GM12878 (cell line): ENCODE data around the gene HGS. TPM values are rescaled to one million over a fixed set of nuclear protein-coding genes. Genes with fewer than 3 reads are reported as not detected.

Experiments used
- ATAC-seq: fragments of 200-7000 bp; cut with Tn5 transposase; 3 replicates; pipeline ENCODE4 v1.9.1; 2020; ENCODE audit warnings: mild to moderate bottlenecking, moderate library complexity
- BruUV-seq: library from RNA; stranded (reverse); fragments of 400-500 nt; replicated peaks from 2 replicates; lab custom pipeline; 2021; lab: Mats Ljungman, UMichigan
- CTCF ChIA-PET: fragments of 300-600 bp; sonication (Branson Sonifier 250); formaldehyde crosslinking; extraction: SDS; loops from one replicate; lab custom pipeline; 2021; ENCODE audit warnings: inconsistent platforms; lab: Yijun Ruan, JAX
- POLR2A ChIA-PET: fragments of 350-600 bp; formaldehyde crosslinking; extraction: SDS; loops from one replicate; lab custom pipeline; 2021; ENCODE audit warnings: inconsistent platforms; lab: Charles Lee
- RAD21 ChIA-PET: fragments of 300-600 bp; sonication (Branson Sonifier 250); formaldehyde crosslinking; loops from one replicate; lab custom pipeline; 2023; ENCODE audit warnings: antibody characterized with exemption; ENCODE audit not compliant: unreplicated experiment; lab: Charles Lee
- SMC1A ChIA-PET: fragments of 300-600 bp; sonication (Branson Sonifier 250); formaldehyde crosslinking; loops from one replicate; lab custom pipeline; 2023; ENCODE audit not compliant: unreplicated experiment, uncharacterized antibody; lab: Charles Lee
- DNase-seq: peaks from one replicate; pipeline ENCODE4 v3.0.0-alpha.2; 2011; ENCODE audit warnings: low read depth, low spot score
- FAIRE-seq: peaks from 3 replicates; lab custom pipeline; 2011; peaks lifted over from hg19 to GRCh38; lab: Jason Lieb, UNC
- H2AFZ ChIP-seq: 2 replicates; pipeline ENCODE4 v1.6.0; 2011; ENCODE audit warnings: low read depth, low read length, control low read depth; ENCODE audit not compliant: control insufficient read depth
- H3K27ac ChIP-seq: 2 replicates; pipeline ENCODE4 v1.5.1; 2011; ENCODE audit warnings: control low read depth; ENCODE audit not compliant: control insufficient read depth, insufficient read depth
- H3K27me3 ChIP-seq, 2 experiments: replicated peaks in 1 of 2; 2 replicates each; pipeline versions ENCODE4 v1.6.0 to v1.6.1; 2011; ENCODE audit warnings: low read length in 1 of 2; ENCODE audit not compliant: control insufficient read depth in 2 of 2, insufficient read depth in 2 of 2
- H3K36me3 ChIP-seq, 2 experiments: 2 replicates each; pipeline ENCODE4 v1.5.1; 2011; ENCODE audit warnings: low read length in 1 of 2; ENCODE audit not compliant: control insufficient read depth in 2 of 2, insufficient read depth in 2 of 2
- H3K4me1 ChIP-seq: 2 replicates; pipeline ENCODE4 v1.6.1; 2011; ENCODE audit warnings: mild to moderate bottlenecking, low read length, moderate library complexity, mixed read lengths; ENCODE audit not compliant: control insufficient read depth, insufficient read depth
- H3K4me2 ChIP-seq: 2 replicates; pipeline ENCODE4 v1.6.0; 2011; ENCODE audit warnings: control low read depth; ENCODE audit not compliant: control insufficient read depth, insufficient read depth
- H3K4me3 ChIP-seq: fragments of 200-600 bp; sonication (generic); 2 replicates; pipeline ENCODE4 v1.5.1; 2016
- H3K79me2 ChIP-seq: 2 replicates; pipeline ENCODE4 v1.6.0; 2011; ENCODE audit warnings: low read length; ENCODE audit not compliant: control insufficient read depth, insufficient read depth
- H3K9ac ChIP-seq: 2 replicates; pipeline ENCODE4 v1.8.0; 2011; ENCODE audit warnings: low read length, control low read depth, mixed read lengths; ENCODE audit not compliant: control insufficient read depth, insufficient read depth
- H3K9me3 ChIP-seq: replicated peaks from 3 replicates; pipeline ENCODE4 v1.5.1; 2011; ENCODE audit warnings: mild to moderate bottlenecking, low read length; ENCODE audit not compliant: control insufficient read depth, insufficient read depth
- H4K20me1 ChIP-seq: 2 replicates; pipeline ENCODE4 v1.6.0; 2011; ENCODE audit not compliant: control insufficient read depth, insufficient read depth
- EGR1 ChIP-seq, 2 experiments: IDR thresholded peaks; 1 replicate in 1 of 2; 2 replicates in 1 of 2; pipeline ENCODE4 v1.6.1; 2011 to 2012; ENCODE audit warnings: low read depth in 2 of 2, low read length in 2 of 2, borderline replicate concordance in 1 of 2, mild to moderate bottlenecking in 1 of 2, moderate library complexity in 1 of 2
- ELK1 ChIP-seq: IDR thresholded peaks from 2 replicates; pipeline ENCODE4 v1.6.1; 2012; ENCODE audit warnings: low read depth, low read length, improper control_type of control experiment
- JUND ChIP-seq: IDR thresholded peaks from 2 replicates; pipeline ENCODE4 v1.6.1; 2012; ENCODE audit warnings: low read depth, mild to moderate bottlenecking, low read length, improper control_type of control experiment, moderate library complexity
- MAX ChIP-seq: IDR thresholded peaks from 2 replicates; pipeline ENCODE4 v1.6.1; 2012; ENCODE audit warnings: low read depth, low read length, improper control_type of control experiment
- MEF2B ChIP-seq: fragments of 450-650 bp; IDR thresholded peaks from 2 replicates; pipeline ENCODE4 v1.6.1; 2018; ENCODE audit warnings: mild to moderate bottlenecking, moderate library complexity; ENCODE audit not compliant: partially characterized antibody, poor library complexity, severe bottlenecking
- MTA3 ChIP-seq: IDR thresholded peaks from 2 replicates; pipeline ENCODE4 v1.6.1; 2012; ENCODE audit warnings: low read length, inconsistent platforms, borderline replicate concordance
- NFYA ChIP-seq: IDR thresholded peaks from 2 replicates; pipeline ENCODE4 v1.6.1; 2011; ENCODE audit warnings: low read depth, mild to moderate bottlenecking, low read length, improper control_type of control experiment, borderline replicate concordance
- NKRF ChIP-seq: fragments of 450-650 bp; conservative IDR thresholded peaks from 2 replicates; pipeline ENCODE4 v1.6.1; 2017; ENCODE audit warnings: mild to moderate bottlenecking, moderate library complexity
- RB1 ChIP-seq: fragments of 450-650 bp; formaldehyde crosslinking; IDR thresholded peaks from 2 replicates; pipeline ENCODE4 v1.6.1; 2017; ENCODE audit warnings: mild to moderate bottlenecking, borderline replicate concordance
- SMAD1 ChIP-seq: fragments of 450-650 bp; IDR thresholded peaks from 2 replicates; pipeline ENCODE4 v1.6.1; 2018; ENCODE audit warnings: mild to moderate bottlenecking, low read depth; ENCODE audit not compliant: partially characterized antibody
- SMAD5 ChIP-seq: IDR thresholded peaks from 2 replicates; pipeline ENCODE4 v1.6.1; 2016; ENCODE audit warnings: antibody characterized with exemption, low read depth
- SREBF2 ChIP-seq: IDR thresholded peaks from 2 replicates; pipeline ENCODE4 v1.6.1; 2012; ENCODE audit warnings: mild to moderate bottlenecking, low read length
- STAT1 ChIP-seq: fragments of 450-650 bp; conservative IDR thresholded peaks from 2 replicates; pipeline ENCODE4 v1.6.1; 2014; ENCODE audit warnings: antibody characterized with exemption, mild to moderate bottlenecking
- ZNF384 ChIP-seq: IDR thresholded peaks from 2 replicates; pipeline ENCODE4 v1.6.1; 2012; ENCODE audit warnings: low read depth, mild to moderate bottlenecking, low read length, improper control_type of control experiment, borderline replicate concordance
- WGBS: methylation state at CpG from one replicate; pipeline ENCODE4 v1.1.6; 2016; ENCODE audit warnings: low lambda C conversion rate; ENCODE audit not compliant: insufficient replicate concordance, insufficient coverage; ENCODE audit errors: missing lambda C conversion rate; 5-methylcytosine and 5-hydroxymethylcytosine counted together
- in situ Hi-C: fragments of 300-500 bp; cut with MboI; formaldehyde crosslinking; loops from 9 replicates; pipeline ENCODE4 v1.14.3; 2018; ENCODE audit warnings: mixed read lengths
- intact Hi-C: fragments of 100-400 bp; cut with micrococcal nuclease; formaldehyde crosslinking; loops from one replicate; pipeline ENCODE4 v1.14.2; 2022; ENCODE audit not compliant: unreplicated experiment
- polyA plus RNA-seq, 11 experiments: library from polyadenylated mRNA; depleted of rRNA in 4 of 11; unstranded in 6 of 11; stranded (reverse) in 5 of 11; fragments of >200 nt; fragmentation: Nextera tagmentation in 4 of 11; fragmentation: Illumina TruSeq in 1 of 11; extraction: Ambion mirVana in 4 of 11; extraction: Trizol in 1 of 11; gene quantifications; 1 replicate in 1 of 11; 2 replicates in 10 of 11; pipeline versions ENCODE4 v1.2.1 to v1.2.3, GENCODE V29; 2011 to 2016; ENCODE audit warnings: inconsistent platforms in 2 of 11, missing spikeins in 2 of 11, low read depth in 1 of 11
- total RNA-seq, 4 experiments: library from RNA; depleted of rRNA in 3 of 4; stranded (reverse); fragments of >200 nt in 3 of 4; fragmentation: Illumina TruSeq in 1 of 4; extraction: Trizol in 1 of 4; gene quantifications; 2 replicates each; pipeline versions ENCODE4 v1.2.1 to v1.2.3, GENCODE V29; 2013 to 2021

HGS gene
- total and polyA plus RNA-seq, 10 of the 15 experiments (the other 5 are each of a cell fraction or from before 2014, with no cell fraction given) = 2.2 to 85.6 (median 55.3) TPM

DNA sequence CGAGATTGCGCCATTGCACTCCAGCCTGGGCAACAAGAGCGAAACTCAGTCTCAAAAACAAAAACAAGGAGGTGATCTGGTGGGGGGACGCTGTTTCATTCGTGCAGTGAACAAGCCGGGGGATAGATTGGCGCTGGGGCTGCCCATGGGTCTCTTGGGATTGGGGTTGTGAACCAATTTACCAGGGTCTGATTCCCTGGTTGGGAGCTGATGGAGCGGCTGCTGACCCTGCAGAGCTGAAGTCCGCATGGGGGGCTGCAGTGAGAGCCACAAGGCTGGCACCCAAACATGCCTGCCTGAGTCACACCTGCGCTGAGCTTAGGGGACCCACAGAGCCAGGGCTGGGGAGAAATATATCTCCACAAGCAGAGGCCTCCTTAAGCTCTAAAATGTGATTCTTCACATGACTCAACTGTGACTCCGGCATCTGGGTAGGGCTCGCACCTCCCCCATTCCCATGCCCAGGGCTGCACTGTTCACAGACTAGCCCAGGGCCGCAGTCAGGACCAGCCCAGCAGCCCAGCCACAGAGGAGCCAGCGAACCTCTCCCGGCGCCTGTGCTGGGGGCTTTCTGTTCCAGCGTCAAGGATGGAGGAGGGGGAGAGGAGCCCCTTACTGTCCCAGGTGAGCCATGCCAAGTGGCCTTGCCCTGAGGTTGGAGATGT is 41.9 kb upstream of the HGS start:
- ChIA-PET RAD21 (no interaction called here), CTCF (no interaction called here), POLR2A (interaction anchor here (1.0 kb wide), 1 partner anchor 125 kb away, joined by 3 read pairs; no protein-coding TSS in a partner anchor), SMC1A (no interaction called here)
- in situ Hi-C loops (no loop called here), intact Hi-C loops (no loop called here)
- no peaks in the 10 kb centered on the region for H4K20me1 ChIP-seq
- H3K4me3 ChIP-seq = no peak overlapping the region
- no TSS peak for BruUV-seq
- H3K9me3 ChIP-seq = no peaks in the 10 kb centered on the region
- no peak for DNase-seq
- no peaks in the 10 kb centered on the region for H3K4me1 ChIP-seq
- no peak overlapping the region for H2AFZ ChIP-seq
- H3K36me3 ChIP-seq = no peaks in the 10 kb centered on the region
- no peak overlapping the region for H3K9ac ChIP-seq
- WGBS = 52% methylated on average over 15 of the region's 17 CpGs
- no peaks in the 10 kb centered on the region for H3K79me2 ChIP-seq
- no peak for FAIRE-seq
- no peak overlapping the region for H3K4me2 ChIP-seq
- TF ChIP-seq SREBF2 (no peak), JUND (no peak), SMAD1 (no peak), ELK1 (no peak), SMAD5 (no peak), ZNF384 (no peak), STAT1 (no peak), MAX (no peak), NFYA (no peak), MEF2B (no peak), EGR1 (IDR thresholded peaks at IDR 0.05; ENCODE audit: borderline replicate concordance in 1 of 2, low read depth in 2 of 2, low read length in 2 of 2) (no peak), MTA3 (no peak), NKRF (no peak), RB1 (no peak)
- no peak; the same call in 2 of the 3 replicates for ATAC-seq
- no peaks in the 10 kb centered on the region for H3K27me3 ChIP-seq
- no peak overlapping the region for H3K27ac ChIP-seq
